ENCODE results near the gene MYLIP. TPM values are rescaled to one million over a fixed set of nuclear protein-coding genes. Genes with fewer than 3 reads are reported as not detected.

The MYLIP gene
- total and polyA plus RNA-seq, 2 of the 4 experiments (the other 2 are of a cell fraction), result 1.8 to 3.2 TPM

- ATAC-seq (ENCODE audit: low read depth), result no peak
- Histone ChIP-seq H3K36me3 (ENCODE audit: control insufficient read depth, insufficient read depth, low read length) (peaks cover 29% of the 10 kb centered on the region), H3K14ac (replicated peaks; ENCODE audit: low read depth, low read length) (no peak overlapping the region), H3K9ac (ENCODE audit: low read depth, low read length) (no peak overlapping the region), H2BK120ac (ENCODE audit: low read depth, low read length) (no peak overlapping the region), H3K4ac (ENCODE audit: low read depth, low read length) (no peak overlapping the region), H3K27me3 (ENCODE audit: control insufficient read depth, insufficient read depth, low read length) (no peaks in the 10 kb centered on the region; the same call in 1 of the 2 replicates), H4K8ac (ENCODE audit: low read depth in 2 of 2, low read length in 2 of 2) (no peak overlapping the region), H2AK9ac (replicated peaks; ENCODE audit: low read depth, low read length, poor library complexity) (no peak overlapping the region), H3K18ac (ENCODE audit: low read depth, low read length) (no peak overlapping the region), H3K9me1 (ENCODE audit: insufficient read depth, low read length) (no peaks in the 10 kb centered on the region; the same call in 1 of the 2 replicates), H4K20me1 (ENCODE audit: insufficient read depth, low read length) (no peaks in the 10 kb centered on the region), H2BK15ac (ENCODE audit: low read depth, low read length) (no peak overlapping the region), H3K27ac (ENCODE audit: insufficient read depth, low read length) (no peak overlapping the region), H2BK20ac (ENCODE audit: low read depth, low read length) (no peak overlapping the region), H3K56ac (ENCODE audit: extremely low read depth, insufficient read depth, low read length) (no peak overlapping the region), H3K79me1 (ENCODE audit: low read depth in 1 of 2, low read length in 2 of 2) (no peaks in the 10 kb centered on the region), H4K91ac (ENCODE audit: insufficient read depth, low read depth, low read length) (no peak overlapping the region), H3K9me3 (ENCODE audit: control insufficient read depth, insufficient read depth, low read length) (no peaks in the 10 kb centered on the region), H3K4me2 (ENCODE audit: low read depth, low read length) (no peak overlapping the region), H3K23ac (ENCODE audit: low read depth, low read length) (no peak overlapping the region), H2AK5ac (ENCODE audit: low read depth, low read length) (no peak overlapping the region), H4K5ac (ENCODE audit: low read depth, low read length) (no peak overlapping the region), H3K4me3 (ENCODE audit: insufficient read depth, low read depth, low read length) (no peak overlapping the region), H2AFZ (replicated peaks; ENCODE audit: low read length, poor library complexity) (no peak overlapping the region), H3K4me1 (ENCODE audit: control insufficient read depth, insufficient read depth, low read length) (no peaks in the 10 kb centered on the region; the same call in 1 of the 2 replicates), H2BK5ac (ENCODE audit: low read depth, low read length, poor library complexity, severe bottlenecking) (no peak overlapping the region)
- no TSS peak for BruUV-seq (replicated peaks)
- dilution Hi-C loops (cut with HindIII; ENCODE audit: low sequenced_read_pairs, unreplicated experiment) (no loop called here), in situ Hi-C loops (cut with MboI; ENCODE audit: low sequenced_read_pairs) (no loop called here), intact Hi-C loops (cut with micrococcal nuclease) (no loop called here)
- no peak for TF ChIP-seq NFE2L2 (IDR thresholded peaks at IDR 0.05; ENCODE audit: low read depth, low read length)
- TF ChIP-seq RAD21 (IDR thresholded peaks at IDR 0.05; ENCODE audit: low read length), result no peak
- TF ChIP-seq SMC3 (IDR thresholded peaks at IDR 0.05; ENCODE audit: low read depth, low read length), result no peak
- TF ChIP-seq POLR2A (IDR thresholded peaks at IDR 0.05; ENCODE audit: low read depth, low read length), result no peak
- TF ChIP-seq ELK1 (IDR thresholded peaks at IDR 0.05; ENCODE audit: borderline replicate concordance, low read depth, low read length), result no peak
- no peak for TF ChIP-seq CEBPB (IDR thresholded peaks at IDR 0.05; ENCODE audit: low read depth, low read length)
- TF ChIP-seq MAZ (IDR thresholded peaks at IDR 0.05; ENCODE audit: borderline replicate concordance, low read depth, low read length), result no peak
- no peak for TF ChIP-seq USF2 (IDR thresholded peaks at IDR 0.05; ENCODE audit: low read depth, low read length)
- TF ChIP-seq BHLHE40 (IDR thresholded peaks at IDR 0.05; ENCODE audit: low read depth, low read length), result no peak
- DNase-seq, result no peak
- CTCF ChIA-PET, result no interaction called here
- WGBS, 2 experiments (ENCODE audit: extremely low coverage in 2 of 2, insufficient read length in 1 of 2), result no CpG with 5 or more reads among the region's 2 CpGs
- POLR2A ChIA-PET (ENCODE audit: unreplicated experiment), result no interaction called here
Observed at GRCh38 chr6:16148498-16148897, 19.6 kb downstream of the MYLIP start.
